Measurements from ENCODE around the gene CDH22. TPM values are rescaled to one million over a fixed set of nuclear protein-coding genes. Genes with fewer than 3 reads are reported as not detected.
A peak's percentile ranks its signal among the peaks of the same experiment; 100 is the strongest.

CDH22 gene
- total and polyA plus RNA-seq, 9 of the 15 experiments (the other 6 are each of a cell fraction or from before 2014, with no cell fraction given): 0.07 to 0.08 TPM; not detected in 7

- BruUV-seq (replicated peaks): no TSS peak
- FAIRE-seq (no peak), ATAC-seq (no peak), DNase-seq (ENCODE audit: extremely low read depth in 1 of 4, low spot score in 3 of 4) (no peak)
- Histone ChIP-seq H3K9me3 (replicated peaks; ENCODE audit: control insufficient read depth, insufficient read depth, low read depth, low read length) (no peaks in the 10 kb centered on the region), H2AFZ (ENCODE audit: low read depth, low read length) (no peak overlapping the region), H3K27me3 (ENCODE audit: control insufficient read depth in 2 of 2, insufficient read depth in 2 of 2, low read length in 2 of 2) (peaks cover 2 to 29% of the 10 kb centered on the region in 2 experiments; a peak in 2 of 5 replicates), H3K79me2 (ENCODE audit: control insufficient read depth, insufficient read depth, low read length) (no peaks in the 10 kb centered on the region), H3K27ac (ENCODE audit: extremely low read depth, low read depth, low read length) (no peak overlapping the region), H3K36me3 (ENCODE audit: control insufficient read depth, insufficient read depth, low read length) (no peaks in the 10 kb centered on the region), H3K4me3 (no peak overlapping the region), H3K9me1 (ENCODE audit: control insufficient read depth, insufficient read depth, low read length) (no peaks in the 10 kb centered on the region), H4K20me1 (replicated peaks; ENCODE audit: control insufficient read depth, insufficient read depth, low read length) (peaks cover 15% of the 10 kb centered on the region; the same call in 1 of the 2 replicates), H3K4me2 (ENCODE audit: insufficient read depth, low read length) (no peak overlapping the region), H3K4me1 (replicated peaks in 1 of 2; ENCODE audit: control insufficient read depth in 2 of 2, insufficient read depth in 2 of 2, low read length in 2 of 2) (no peaks in the 10 kb centered on the region), H3K9ac (ENCODE audit: insufficient read depth in 1 of 2, low read depth in 2 of 2, low read length in 2 of 2) (no peak overlapping the region)
- intact Hi-C loops (cut with micrococcal nuclease) (no loop called here), in situ Hi-C loops (cut with MboI) (no loop called here)
- TF ChIP-seq ZNF121 (CRISPR knock-in tag; conservative IDR thresholded peaks at IDR 0.05) (peak; percentile 96), PCBP1 (IDR thresholded peaks at IDR 0.05; ENCODE audit: low read depth, low read length, poor library complexity, severe bottlenecking) (no peak), RBM25 (IDR thresholded peaks at IDR 0.05; ENCODE audit: low read depth, low read length, severe bottlenecking) (peak; percentile 52)
- POLR2A ChIA-PET: interaction anchor here (1.4 kb wide), 1 partner anchor 12 kb away, joined by 3 read pairs; no protein-coding TSS in a partner anchor
- CTCF ChIA-PET (ENCODE audit: low intra/inter-chr PET ratio): interaction anchor here (0.7 kb wide), 1 partner anchor 830 kb away, joined by 6 read pairs; no protein-coding TSS in a partner anchor
- WGBS (ENCODE audit: insufficient coverage, low coverage, missing lambda C conversion rate): 2% methylated on average over 3 of the region's 3 CpGs
Measured at GRCh38 chr20:46185353-46185752, 122.9 kb downstream of the CDH22 start.

GRCh38 chr20:46183768-46184167 is 124.5 kb downstream of the CDH22 start:
- CTCF ChIA-PET (ENCODE audit: low intra/inter-chr PET ratio): no interaction called here
- H3K9ac ChIP-seq (ENCODE audit: insufficient read depth in 1 of 2, low read depth in 2 of 2, low read length in 2 of 2): no peak overlapping the region
- no peak for DNase-seq (ENCODE audit: extremely low read depth in 1 of 4, low spot score in 3 of 4)
- no peak for ATAC-seq
- FAIRE-seq: no peak
- in situ Hi-C loops (cut with MboI): no loop called here
- H3K79me2 ChIP-seq (ENCODE audit: control insufficient read depth, insufficient read depth, low read length): no peaks in the 10 kb centered on the region
- H3K27ac ChIP-seq (ENCODE audit: extremely low read depth, low read depth, low read length): no peak overlapping the region
- intact Hi-C loops (cut with micrococcal nuclease): no loop called here
- H3K4me2 ChIP-seq (ENCODE audit: insufficient read depth, low read length): no peak overlapping the region
- no TSS peak for BruUV-seq (replicated peaks)
- H4K20me1 ChIP-seq (replicated peaks; ENCODE audit: control insufficient read depth, insufficient read depth, low read length): peaks cover 15% of the 10 kb centered on the region; the same call in 1 of the 2 replicates
- no peak overlapping the region for H2AFZ ChIP-seq (ENCODE audit: low read depth, low read length)
- H3K4me3 ChIP-seq: no peak overlapping the region
- peaks cover 2 to 43% of the 10 kb centered on the region in 2 experiments; a peak in 3 of 5 replicates for H3K27me3 ChIP-seq (ENCODE audit: control insufficient read depth in 2 of 2, insufficient read depth in 2 of 2, low read length in 2 of 2)
- POLR2A ChIA-PET: no interaction called here
- WGBS (ENCODE audit: insufficient coverage, low coverage, missing lambda C conversion rate): 7% methylated on average over 4 of the region's 5 CpGs
- no peaks in the 10 kb centered on the region for H3K4me1 ChIP-seq (replicated peaks in 1 of 2; ENCODE audit: control insufficient read depth in 2 of 2, insufficient read depth in 2 of 2, low read length in 2 of 2)
- H3K36me3 ChIP-seq (ENCODE audit: control insufficient read depth, insufficient read depth, low read length): no peaks in the 10 kb centered on the region
- no peaks in the 10 kb centered on the region for H3K9me1 ChIP-seq (ENCODE audit: control insufficient read depth, insufficient read depth, low read length)
- TF ChIP-seq RBM25 (IDR thresholded peaks at IDR 0.05; ENCODE audit: low read depth, low read length, severe bottlenecking) (peak; percentile 68), KLF10 (CRISPR knock-in tag; IDR thresholded peaks at IDR 0.05) (no peak), ZKSCAN8 (CRISPR knock-in tag; IDR thresholded peaks at IDR 0.05) (no peak), BCOR (IDR thresholded peaks at IDR 0.05) (0 out of 2 replicates have a peak, but pooled peaks have one; percentile 26), KDM2B (CRISPR knock-in tag; IDR thresholded peaks at IDR 0.05) (no peak)
- H3K9me3 ChIP-seq (replicated peaks; ENCODE audit: control insufficient read depth, insufficient read depth, low read depth, low read length): no peaks in the 10 kb centered on the region
